Muscle of arm (tissue), 12 donors: ENCODE data around the gene ELMO2. TPM values are rescaled to one million over a fixed set of nuclear protein-coding genes. Genes with fewer than 3 reads are reported as not detected.
"Not testable (repeated sequence)": the region's sequence is repeated elsewhere in the genome, so short reads cannot be mapped to it uniquely, and the experiment has no call there.

Source experiments
- DNase-seq: peaks from one replicate; pipeline ENCODE4 v3.0.0-alpha.2; 2013
- polyA plus RNA-seq, 12 donors: library from polyadenylated mRNA; unstranded; fragments of 120-200 nt; gene quantifications; one replicate each; pipeline ENCODE4 v1.2.1, GENCODE V29; 2013; ENCODE audit not compliant: insufficient read length in 12 of 12

Gene ELMO2
- polyA plus RNA-seq, 12 donors: 38.0 to 66.0 (median 43.7) TPM; not detected in 1

- DNase-seq: no peak
Observed at GRCh38 chr20:46408281-46408731, 1.9 kb upstream of the ELMO2 start.

GRCh38 chr20:46407671-46407996 lies 1.2 kb upstream of the ELMO2 start:
- no peak for DNase-seq

- DNase-seq: no peak
Observed at GRCh38 chr20:46406986-46407670, 713 bp upstream of the ELMO2 start.

- no peak for DNase-seq
Observed at GRCh38 chr20:46402331-46402811, 4.0 kb downstream of the ELMO2 start.

GRCh38 chr20:46401478-46401860 lies 4.9 kb downstream of the ELMO2 start:
- no peak for DNase-seq

GRCh38 chr20:46400828-46401477 lies 5.5 kb downstream of the ELMO2 start:
- peak; percentile 29 for DNase-seq

GRCh38 chr20:46400253-46400652 lies 6.2 kb downstream of the ELMO2 start:
- peak; percentile 35 for DNase-seq

GRCh38 chr20:46399401-46399800 lies 7.0 kb downstream of the ELMO2 start:
- DNase-seq: no peak

GRCh38 chr20:46398963-46399362 lies 7.5 kb downstream of the ELMO2 start:
- no peak for DNase-seq

- DNase-seq: no peak
Observed at GRCh38 chr20:46396052-46396740, 10.2 kb downstream of the ELMO2 start.

GRCh38 chr20:46394872-46395760 lies 11.3 kb downstream of the ELMO2 start:
- DNase-seq: no peak

- no peak for DNase-seq
Observed at GRCh38 chr20:46393967-46394366, 12.4 kb downstream of the ELMO2 start.

- DNase-seq: no peak
Observed at GRCh38 chr20:46388937-46389336, 17.5 kb downstream of the ELMO2 start.

- DNase-seq: no peak
Observed at GRCh38 chr20:46388201-46388836, 18.1 kb downstream of the ELMO2 start.

- not testable (repeated sequence) for DNase-seq
Observed at GRCh38 chr20:46387054-46387453, 19.4 kb downstream of the ELMO2 start.

GRCh38 chr20:46378412-46379009 lies 27.9 kb downstream of the ELMO2 start:
- no peak for DNase-seq

GRCh38 chr20:46377518-46377917 lies 28.9 kb downstream of the ELMO2 start:
- DNase-seq: no peak

GRCh38 chr20:46376196-46376785 lies 30.1 kb downstream of the ELMO2 start:
- no peak for DNase-seq

GRCh38 chr20:46375771-46376170 lies 30.6 kb downstream of the ELMO2 start:
- no peak for DNase-seq

GRCh38 chr20:46374383-46374782 lies 32.0 kb downstream of the ELMO2 start:
- no peak for DNase-seq

- DNase-seq: no peak
Observed at GRCh38 chr20:46371656-46372055, 34.8 kb downstream of the ELMO2 start.
